Activated CD4-positive, alpha-beta T cell treated with anti-CD3 and anti-CD28 coated beads for 4 hours (primary cell): ENCODE measurements around the gene TTL.
A peak's percentile ranks its signal among the peaks of the same experiment; 100 is the strongest.
"Not testable (repeated sequence)": the region's sequence is repeated elsewhere in the genome, so short reads cannot be mapped to it uniquely, and the experiment has no call there.

ENCODE experiments used
- DNase-seq, 2 donors: peaks; one replicate each; pipeline ENCODE4 v3.0.0-alpha.2; 2020

TTL gene

GRCh38 chr2:112476434-112476833, 5.5 kb upstream of the TTL start:
- no peak for DNase-seq

GRCh38 chr2:112480530-112481049, 1.4 kb upstream of the TTL start:
- peak; percentile 20 to 30 for DNase-seq

- peak; percentile 79 to 81 for DNase-seq
These were observed 867 bp upstream of the TTL start for GRCh38 chr2:112481050-112481527.

GRCh38 chr2:112482309-112483041, 519 bp downstream of the TTL start:
- DNase-seq = peak; percentile 37 to 40

- DNase-seq = no peak
These were observed 1.1 kb downstream of the TTL start for GRCh38 chr2:112483042-112483473.

GRCh38 chr2:112483831-112484230, 1.9 kb downstream of the TTL start:
- no peak for DNase-seq

GRCh38 chr2:112485849-112486248, 3.9 kb downstream of the TTL start:
- DNase-seq = no peak

GRCh38 chr2:112486895-112487294, 4.9 kb downstream of the TTL start:
- DNase-seq = peak in 1 of 2 donors; percentile 13

GRCh38 chr2:112487444-112487961, 5.5 kb downstream of the TTL start:
- DNase-seq = no peak

GRCh38 chr2:112488201-112488600, 6.2 kb downstream of the TTL start:
- DNase-seq = no peak

GRCh38 chr2:112491946-112492345, 10.0 kb downstream of the TTL start:
- no peak for DNase-seq

GRCh38 chr2:112493048-112493447, 11.1 kb downstream of the TTL start:
- no peak for DNase-seq

GRCh38 chr2:112493858-112494648, 12.1 kb downstream of the TTL start:
- DNase-seq = no peak

GRCh38 chr2:112494828-112495227, 12.9 kb downstream of the TTL start:
- DNase-seq = no peak

- DNase-seq = not testable (repeated sequence)
These were observed 13.9 kb downstream of the TTL start for GRCh38 chr2:112495878-112496277.

GRCh38 chr2:112500850-112501484, 19.0 kb downstream of the TTL start:
- peak; percentile 27 to 36 for DNase-seq

GRCh38 chr2:112509239-112509998, 27.5 kb downstream of the TTL start:
- DNase-seq = not testable (repeated sequence)

GRCh38 chr2:112516801-112517200, 34.8 kb downstream of the TTL start:
- DNase-seq = no peak

GRCh38 chr2:112518807-112519206, 36.9 kb downstream of the TTL start:
- no peak for DNase-seq

- no peak for DNase-seq
These were observed 37.5 kb downstream of the TTL start for GRCh38 chr2:112519506-112519905.

GRCh38 chr2:112520234-112520783, 38.4 kb downstream of the TTL start:
- DNase-seq = no peak

- no peak for DNase-seq
These were observed 41.4 kb downstream of the TTL start for GRCh38 chr2:112523291-112523777.
